Neural progenitor cell (in vitro differentiated cells): Measurements from ENCODE around the gene C20orf204.

Source experiments
- EZH2 ChIP-seq: fragments of 200-600 bp; sonication (generic); IDR thresholded peaks from 2 replicates; pipeline ENCODE4 v1.6.1; 2017; ENCODE audit warnings: antibody characterized with exemption, mild to moderate bottlenecking, moderate library complexity
- EZH2phosphoT487 ChIP-seq: fragments of 200-600 bp; sonication (generic); IDR thresholded peaks from 2 replicates; pipeline ENCODE4 v1.6.1; 2017; ENCODE audit warnings: antibody characterized with exemption
- TF ChIP-seq, protein P1 (sequence below): fragments of 200-600 bp; sonication (generic); IDR thresholded peaks from 2 replicates; pipeline ENCODE4 v1.5.1; 2017; ENCODE audit warnings: antibody characterized with exemption, mild to moderate bottlenecking

DNA sequence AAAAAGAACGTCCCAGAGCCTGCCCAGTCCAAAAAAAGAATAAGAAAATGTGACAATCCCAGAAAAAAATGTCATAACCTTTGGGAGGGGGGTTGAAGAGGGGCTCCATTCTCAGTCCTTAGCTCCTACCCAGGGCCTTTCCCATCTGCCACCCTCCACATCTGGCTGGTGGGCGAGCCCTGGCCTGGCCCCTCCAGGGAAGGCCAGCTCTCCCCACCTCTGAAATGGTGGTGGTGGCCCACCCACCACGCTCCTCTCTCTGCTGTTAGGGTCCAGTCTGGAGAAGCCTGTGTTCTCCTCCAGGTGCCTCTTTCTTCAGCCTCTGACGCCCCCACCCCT lies 42.9 kb downstream of the C20orf204 start:
- TF ChIP-seq, protein P1, sequence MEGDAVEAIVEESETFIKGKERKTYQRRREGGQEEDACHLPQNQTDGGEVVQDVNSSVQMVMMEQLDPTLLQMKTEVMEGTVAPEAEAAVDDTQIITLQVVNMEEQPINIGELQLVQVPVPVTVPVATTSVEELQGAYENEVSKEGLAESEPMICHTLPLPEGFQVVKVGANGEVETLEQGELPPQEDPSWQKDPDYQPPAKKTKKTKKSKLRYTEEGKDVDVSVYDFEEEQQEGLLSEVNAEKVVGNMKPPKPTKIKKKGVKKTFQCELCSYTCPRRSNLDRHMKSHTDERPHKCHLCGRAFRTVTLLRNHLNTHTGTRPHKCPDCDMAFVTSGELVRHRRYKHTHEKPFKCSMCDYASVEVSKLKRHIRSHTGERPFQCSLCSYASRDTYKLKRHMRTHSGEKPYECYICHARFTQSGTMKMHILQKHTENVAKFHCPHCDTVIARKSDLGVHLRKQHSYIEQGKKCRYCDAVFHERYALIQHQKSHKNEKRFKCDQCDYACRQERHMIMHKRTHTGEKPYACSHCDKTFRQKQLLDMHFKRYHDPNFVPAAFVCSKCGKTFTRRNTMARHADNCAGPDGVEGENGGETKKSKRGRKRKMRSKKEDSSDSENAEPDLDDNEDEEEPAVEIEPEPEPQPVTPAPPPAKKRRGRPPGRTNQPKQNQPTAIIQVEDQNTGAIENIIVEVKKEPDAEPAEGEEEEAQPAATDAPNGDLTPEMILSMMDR: no peak
- no peak for TF ChIP-seq EZH2phosphoT487
- no peak for TF ChIP-seq EZH2
